Testis (tissue), 5 donors: Measurements from ENCODE around the gene MDP1. TPM values are rescaled to one million over a fixed set of nuclear protein-coding genes. Genes with fewer than 3 reads are reported as not detected.

Source experiments
- DNase-seq: peaks from one replicate; pipeline ENCODE4 v3.0.0-alpha.2; 2019
- H3K27ac ChIP-seq, 2 donors: fragments of 200-600 bp; sonication (generic); one replicate each; pipeline ENCODE4 v1.5.1; 2019
- H3K27me3 ChIP-seq: fragments of 200-600 bp; sonication (generic); one replicate; pipeline ENCODE4 v1.5.1; 2019
- H3K36me3 ChIP-seq: fragments of 200-600 bp; sonication (generic); one replicate; pipeline ENCODE4 v1.5.1; 2017; ENCODE audit warnings: low read depth; ENCODE audit errors: missing control alignments
- H3K4me1 ChIP-seq: fragments of 200-600 bp; sonication (generic); one replicate; pipeline ENCODE4 v1.5.1; 2019
- H3K4me3 ChIP-seq, 2 donors: fragments of 200-600 bp; sonication (generic); one replicate each; pipeline ENCODE4 v1.5.1; 2017 to 2019
- H3K9me3 ChIP-seq: fragments of 200-600 bp; sonication (generic); one replicate; pipeline ENCODE4 v1.5.1; 2017
- POLR2A ChIP-seq: fragments of 450-650 bp; IDR thresholded peaks from one replicate; pipeline ENCODE4 v1.6.1; 2017; ENCODE audit warnings: antibody characterized with exemption, mild to moderate bottlenecking, moderate library complexity
- WGBS, 2 donors: methylation state at CpG; one replicate each; pipeline ENCODE4 v1.1.5; 2018; 5-methylcytosine and 5-hydroxymethylcytosine counted together
- intact Hi-C: fragments of 100-400 bp; cut with DNase I; formaldehyde crosslinking; loops from one replicate; pipeline ENCODE4 v1.15.1; 2023; ENCODE audit warnings: low total_unique reads
- long read RNA-seq, 2 donors: transcript quantifications; one replicate each; lab custom pipeline, GENCODE V29; 2026
- polyA plus RNA-seq: library from polyadenylated mRNA; stranded (reverse); fragments of 350-450 nt; fragmentation: Illumina TruSeq; extraction: RNeasy Lipid Tissue Mini Kit (QIAGEN cat#74804); gene quantifications from one replicate; pipeline ENCODE4 v1.2.3, GENCODE V29; 2014; ENCODE audit warnings: low read depth, low replicate concordance; ENCODE audit not compliant: insufficient read depth
- total RNA-seq, 2 donors: library from RNA; depleted of rRNA; stranded (reverse); fragments of >200 nt; gene quantifications; one replicate each; pipeline ENCODE4 v1.2.3, GENCODE V29; 2016
- TF ChIP-seq, protein P1 (sequence below), 3 experiments: fragments of 450-650 bp in 2 of 3; fragments of 200-600 bp in 1 of 3; sonication (generic) in 1 of 3; IDR thresholded peaks; one replicate each; pipeline ENCODE4 v1.5.1; 2016 to 2019; ENCODE audit warnings: antibody characterized with exemption in 3 of 3, mild to moderate bottlenecking in 2 of 3, moderate library complexity in 1 of 3

Gene MDP1
- 10 to 100 TPM; 17.3 to 19.5 TPM for total RNA-seq
- 20.1 TPM for polyA plus RNA-seq
- long read RNA-seq, donor 1, transcript MDP1-201 (6 exons, 730 nt), result major isoform, 18 of 24 reads
- long read RNA-seq, donor 1, partial matches to known transcripts, result 0 of 24 reads
- long read RNA-seq, donor 1, other reads (novel, unspliced or antisense), result 0 of 24 reads
- long read RNA-seq, donor 2, partial matches to known transcripts, result 0 of 6 reads
- long read RNA-seq, donor 2, other reads (novel, unspliced or antisense), result 0 of 6 reads

DNA sequence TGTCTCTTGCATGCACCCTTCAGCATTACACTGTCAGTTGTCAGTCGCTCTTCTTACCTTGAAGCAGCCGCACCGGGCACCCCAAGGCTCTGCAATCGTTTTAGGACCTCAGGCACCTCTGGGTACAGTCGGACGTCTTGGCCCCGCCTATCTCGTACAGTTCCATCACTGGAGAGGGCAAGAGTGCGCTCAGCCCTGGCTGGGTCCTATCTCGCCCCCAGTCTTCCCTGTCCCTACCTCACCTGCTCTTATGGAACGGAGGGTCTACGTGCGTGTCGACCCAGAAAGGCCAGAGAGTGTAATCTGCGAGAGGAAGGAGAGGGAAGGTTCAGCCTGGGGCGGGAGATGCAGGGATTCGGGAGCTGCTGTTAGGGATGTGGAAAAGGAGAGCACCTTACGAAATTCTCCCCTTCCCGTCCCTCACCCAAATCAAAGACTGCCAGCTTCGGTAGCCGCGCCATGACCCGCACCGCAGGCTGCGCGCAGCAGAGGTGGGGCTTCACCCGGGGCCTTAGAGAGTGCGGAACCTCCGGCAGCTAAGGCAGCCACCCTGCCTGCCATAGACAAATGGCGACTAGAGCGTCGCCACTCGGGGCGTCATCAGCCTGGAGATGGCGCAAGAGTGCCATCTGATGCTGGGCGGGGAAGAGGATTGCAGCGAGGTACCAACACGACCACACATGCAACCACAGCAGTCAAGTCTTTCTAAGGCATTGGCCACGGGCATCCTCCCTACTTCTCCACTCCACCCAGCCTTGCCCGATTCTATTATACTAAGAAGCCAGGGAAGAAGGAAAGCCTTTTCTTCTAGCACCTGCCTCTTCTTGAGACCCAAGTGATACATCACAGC is at the start of gene MDP1:
MDP1 (minus strand) TSS at position 572 of the 850 bp plus-strand sequence; CDS start at position 461, 111 bp downstream.
- peak within 1 kb of the TSS; percentile 81 to 85 for H3K4me3 ChIP-seq
- 0 to 1% methylated on average over 37 to 40 of the region's 40 CpGs for WGBS, 2 donors
- peaks cover 21% of the 10 kb centered on the region for H3K4me1 ChIP-seq
- intact Hi-C loops, result no loop called here
- DNase-seq, result peak; percentile 89
- no peaks in the 10 kb centered on the region for H3K9me3 ChIP-seq
- peak; percentile 14 for TF ChIP-seq POLR2A
- TF ChIP-seq, protein P1, sequence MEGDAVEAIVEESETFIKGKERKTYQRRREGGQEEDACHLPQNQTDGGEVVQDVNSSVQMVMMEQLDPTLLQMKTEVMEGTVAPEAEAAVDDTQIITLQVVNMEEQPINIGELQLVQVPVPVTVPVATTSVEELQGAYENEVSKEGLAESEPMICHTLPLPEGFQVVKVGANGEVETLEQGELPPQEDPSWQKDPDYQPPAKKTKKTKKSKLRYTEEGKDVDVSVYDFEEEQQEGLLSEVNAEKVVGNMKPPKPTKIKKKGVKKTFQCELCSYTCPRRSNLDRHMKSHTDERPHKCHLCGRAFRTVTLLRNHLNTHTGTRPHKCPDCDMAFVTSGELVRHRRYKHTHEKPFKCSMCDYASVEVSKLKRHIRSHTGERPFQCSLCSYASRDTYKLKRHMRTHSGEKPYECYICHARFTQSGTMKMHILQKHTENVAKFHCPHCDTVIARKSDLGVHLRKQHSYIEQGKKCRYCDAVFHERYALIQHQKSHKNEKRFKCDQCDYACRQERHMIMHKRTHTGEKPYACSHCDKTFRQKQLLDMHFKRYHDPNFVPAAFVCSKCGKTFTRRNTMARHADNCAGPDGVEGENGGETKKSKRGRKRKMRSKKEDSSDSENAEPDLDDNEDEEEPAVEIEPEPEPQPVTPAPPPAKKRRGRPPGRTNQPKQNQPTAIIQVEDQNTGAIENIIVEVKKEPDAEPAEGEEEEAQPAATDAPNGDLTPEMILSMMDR (IDR thresholded peaks at IDR 0.05), result peak; percentile 22 to 58 (median 46)
- H3K36me3 ChIP-seq, result no peaks in the 10 kb centered on the region
- peak within 1 kb of the TSS; percentile 88 to 92 for H3K27ac ChIP-seq
- H3K27me3 ChIP-seq, result no peaks in the 10 kb centered on the region

DNA sequence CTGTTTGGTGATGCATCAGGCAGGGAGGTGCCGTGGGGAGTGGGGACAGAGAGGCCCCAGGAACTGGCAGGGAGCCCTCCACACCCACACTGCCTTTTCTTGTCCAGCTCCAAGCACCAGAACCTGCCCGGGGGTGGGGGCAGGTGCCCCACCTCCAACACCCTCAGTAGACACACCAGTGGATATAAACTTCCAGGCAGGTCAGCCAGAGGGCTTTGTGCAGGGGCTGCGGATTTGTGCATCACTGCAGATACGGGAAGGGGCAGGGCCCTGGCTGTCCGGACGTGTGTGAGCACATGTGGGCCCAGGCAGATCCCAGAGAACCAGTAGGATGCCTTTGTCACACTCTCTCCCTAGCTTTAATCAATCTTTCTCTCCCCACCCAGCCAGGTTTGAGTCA is 48.4 kb upstream of the MDP1 start:
- Histone ChIP-seq H3K27me3 (no peaks in the 10 kb centered on the region), H3K36me3 (no peaks in the 10 kb centered on the region), H3K27ac (no peak overlapping the region), H3K4me1 (no peaks in the 10 kb centered on the region), H3K4me3 (no peak overlapping the region), H3K9me3 (no peaks in the 10 kb centered on the region)
- 62 to 69% methylated on average over 4 to 6 of the region's 6 CpGs for WGBS, 2 donors
- TF ChIP-seq, protein P1 (IDR thresholded peaks at IDR 0.05), result no peak
- no peak for TF ChIP-seq POLR2A
- no peak for DNase-seq
- intact Hi-C loops, result no loop called here

DNA sequence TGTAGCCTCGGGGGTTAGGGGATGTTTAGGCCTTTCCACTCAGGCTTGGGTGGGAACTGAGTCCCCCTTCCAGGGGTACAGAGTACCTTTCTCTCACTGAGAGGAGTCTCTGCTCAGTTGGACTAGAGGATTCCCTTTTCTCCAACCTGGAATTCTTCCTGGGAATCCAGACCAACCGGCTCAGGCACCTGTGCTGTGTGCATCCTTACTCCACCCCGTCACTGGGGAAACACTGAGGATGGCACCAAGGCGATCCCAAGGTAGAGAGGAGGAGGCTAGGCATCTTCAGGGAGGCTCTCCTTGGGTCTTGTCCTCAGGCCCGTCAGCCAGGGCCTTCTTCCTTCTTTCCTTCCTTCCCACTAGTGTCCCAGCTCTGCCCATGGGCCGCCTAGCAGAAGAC is 48.0 kb upstream of the MDP1 start:
- Histone ChIP-seq H3K36me3 (no peaks in the 10 kb centered on the region), H3K27me3 (no peaks in the 10 kb centered on the region), H3K4me1 (no peaks in the 10 kb centered on the region), H3K4me3 (no peak overlapping the region), H3K9me3 (no peaks in the 10 kb centered on the region), H3K27ac (no peak overlapping the region)
- no peak for TF ChIP-seq POLR2A
- TF ChIP-seq, protein P1 (IDR thresholded peaks at IDR 0.05), result no peak
- 73 to 82% methylated on average over 5 to 6 of the region's 6 CpGs for WGBS, 2 donors
- intact Hi-C loops, result no loop called here
- DNase-seq, result no peak

DNA sequence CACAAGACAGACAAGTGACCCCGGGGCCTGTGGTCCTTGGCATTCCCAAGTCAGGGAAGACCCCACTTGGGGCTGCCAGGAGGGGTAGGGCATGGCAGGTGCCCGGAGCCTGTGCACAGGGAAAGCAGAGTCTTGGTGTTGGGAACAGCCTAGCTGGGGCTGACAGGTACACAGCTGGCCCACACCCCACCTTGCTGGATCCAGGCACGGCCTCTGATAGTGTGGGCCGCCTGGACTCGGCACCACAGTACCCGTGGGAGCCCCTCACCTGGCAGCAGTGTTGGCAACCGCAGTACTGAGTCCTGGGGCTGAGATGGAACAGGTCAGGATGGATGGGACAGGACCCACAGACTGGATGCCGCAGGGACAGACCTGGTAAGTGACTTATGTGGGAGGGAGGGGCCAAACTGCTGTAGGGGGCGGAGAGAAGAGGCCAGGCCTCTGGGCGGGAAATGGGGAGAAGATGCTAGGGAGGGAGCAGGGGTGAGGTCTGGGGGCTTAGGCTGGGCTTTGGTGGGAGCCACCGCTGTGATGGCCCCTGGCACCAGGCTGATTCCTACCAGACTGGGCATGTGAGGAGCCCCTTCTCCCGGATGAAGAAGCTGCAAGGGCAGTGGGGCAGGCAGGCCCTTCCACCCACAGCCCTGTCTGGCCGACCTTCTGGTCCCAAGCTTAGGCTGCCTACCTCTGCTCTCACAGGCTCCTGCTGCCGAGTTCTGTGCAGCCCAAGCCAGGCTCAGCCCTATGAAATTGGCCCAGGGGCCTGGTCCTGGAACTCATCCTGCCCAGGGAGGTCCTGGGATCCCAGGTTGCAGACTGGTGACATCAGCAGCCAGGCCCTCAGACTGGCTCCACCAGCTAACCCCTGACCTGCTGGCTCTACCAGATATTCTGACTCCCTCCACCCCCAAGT is 47.2 kb upstream of the MDP1 start, which contains the start of gene TGM1:
TGM1 (minus strand) TSS at position 357 of the 913 bp plus-strand sequence. CDS start 825 bp downstream, outside the sequence.
- no peak for TF ChIP-seq POLR2A
- TF ChIP-seq, protein P1 (IDR thresholded peaks at IDR 0.05), result no peak
- no peaks in the 10 kb centered on the region for H3K4me1 ChIP-seq
- 88 to 89% methylated on average over 13 to 14 of the region's 14 CpGs for WGBS, 2 donors
- DNase-seq, result no peak
- H3K9me3 ChIP-seq, result no peaks in the 10 kb centered on the region
- no peak within 1 kb of the TSS for H3K4me3 ChIP-seq
- intact Hi-C loops, result no loop called here
- no peak within 1 kb of the TSS for H3K27ac ChIP-seq
- H3K36me3 ChIP-seq, result no peaks in the 10 kb centered on the region
- H3K27me3 ChIP-seq, result no peaks in the 10 kb centered on the region
